Stimulated activated CD4-positive, alpha-beta T cell treated with anti-CD3 and anti-CD28 coated beads, Interleukin-15, amount 100 ng/mL, for 24 hours (primary cell): Measurements from ENCODE around the gene CHRNA9.
"Not testable (repeated sequence)": the region's sequence is repeated elsewhere in the genome, so short reads cannot be mapped to it uniquely, and the experiment has no call there.

ENCODE experiments used
- DNase-seq: peaks from one replicate; pipeline ENCODE4 v3.0.0-alpha.2; 2020

Gene CHRNA9, protein sequence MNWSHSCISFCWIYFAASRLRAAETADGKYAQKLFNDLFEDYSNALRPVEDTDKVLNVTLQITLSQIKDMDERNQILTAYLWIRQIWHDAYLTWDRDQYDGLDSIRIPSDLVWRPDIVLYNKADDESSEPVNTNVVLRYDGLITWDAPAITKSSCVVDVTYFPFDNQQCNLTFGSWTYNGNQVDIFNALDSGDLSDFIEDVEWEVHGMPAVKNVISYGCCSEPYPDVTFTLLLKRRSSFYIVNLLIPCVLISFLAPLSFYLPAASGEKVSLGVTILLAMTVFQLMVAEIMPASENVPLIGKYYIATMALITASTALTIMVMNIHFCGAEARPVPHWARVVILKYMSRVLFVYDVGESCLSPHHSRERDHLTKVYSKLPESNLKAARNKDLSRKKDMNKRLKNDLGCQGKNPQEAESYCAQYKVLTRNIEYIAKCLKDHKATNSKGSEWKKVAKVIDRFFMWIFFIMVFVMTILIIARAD

DNA sequence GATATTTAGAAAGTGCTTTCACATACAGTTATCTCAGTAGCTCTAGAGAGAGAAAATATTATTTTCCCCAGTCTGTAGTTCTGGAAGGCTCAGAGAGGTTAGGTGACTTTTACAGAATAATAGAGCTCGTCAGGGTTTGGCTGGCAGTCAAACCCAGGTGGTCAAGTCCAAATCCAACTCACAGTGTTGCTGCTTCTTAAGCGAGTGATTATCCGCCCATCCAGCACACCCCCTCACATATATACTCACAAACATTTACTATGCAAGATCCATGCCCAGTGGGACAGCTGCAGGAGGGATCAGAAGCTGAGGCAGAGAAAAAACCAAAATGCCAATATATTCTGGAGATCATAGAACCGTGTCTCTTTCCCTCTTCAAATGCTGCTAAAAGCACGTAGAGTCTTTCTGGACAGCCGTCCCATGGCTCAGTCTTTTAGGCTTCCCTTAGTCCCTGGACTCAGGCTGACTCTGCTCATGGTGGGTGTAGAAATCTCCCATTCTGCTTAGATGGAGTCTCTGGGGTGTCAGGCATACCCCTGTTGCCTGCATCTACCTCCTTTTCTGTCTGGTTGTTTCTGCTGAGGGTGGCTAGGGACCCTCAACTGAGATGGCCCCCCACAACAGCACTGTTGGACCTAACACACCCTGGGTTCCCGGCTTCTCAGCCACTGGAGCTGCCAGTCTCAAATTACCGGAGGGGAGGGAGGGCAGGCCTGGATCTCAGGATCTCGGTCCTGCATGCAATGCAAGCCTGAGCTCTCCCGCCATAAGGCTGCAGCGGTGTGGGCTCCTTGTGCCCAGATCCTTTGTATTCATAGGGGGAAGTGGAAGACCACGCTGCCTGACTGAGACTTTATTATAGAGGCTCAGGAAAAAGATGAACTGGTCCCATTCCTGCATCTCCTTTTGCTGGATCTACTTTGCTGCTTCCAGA is at the start of gene CHRNA9:
Gene CHRNA9 (plus strand): TSS at position 743 of the 934 bp plus-strand sequence. CDS start 135 bp downstream, at position 878.
- no peak for DNase-seq

DNA sequence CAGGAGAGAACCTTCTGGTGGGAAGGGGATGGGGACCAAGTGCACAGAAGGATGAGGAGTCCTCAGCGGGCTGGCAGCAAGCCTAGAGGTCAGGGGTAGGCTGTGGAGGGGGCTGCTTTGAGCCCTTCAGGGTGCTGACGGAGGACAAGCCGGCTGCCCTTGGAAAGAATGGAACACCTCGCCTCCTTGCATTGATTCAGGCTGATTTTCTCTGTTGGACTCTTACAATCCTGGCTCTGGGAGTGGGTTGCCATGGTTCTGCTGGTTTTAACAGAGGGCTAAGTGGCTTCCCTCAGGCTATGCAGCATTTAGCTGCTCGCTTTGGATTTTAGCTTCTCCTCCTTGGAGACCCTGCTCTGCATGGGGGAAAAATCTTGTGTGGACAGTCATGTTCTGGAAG is 49.4 kb upstream of the CHRNA9 start:
- DNase-seq = no peak

DNA sequence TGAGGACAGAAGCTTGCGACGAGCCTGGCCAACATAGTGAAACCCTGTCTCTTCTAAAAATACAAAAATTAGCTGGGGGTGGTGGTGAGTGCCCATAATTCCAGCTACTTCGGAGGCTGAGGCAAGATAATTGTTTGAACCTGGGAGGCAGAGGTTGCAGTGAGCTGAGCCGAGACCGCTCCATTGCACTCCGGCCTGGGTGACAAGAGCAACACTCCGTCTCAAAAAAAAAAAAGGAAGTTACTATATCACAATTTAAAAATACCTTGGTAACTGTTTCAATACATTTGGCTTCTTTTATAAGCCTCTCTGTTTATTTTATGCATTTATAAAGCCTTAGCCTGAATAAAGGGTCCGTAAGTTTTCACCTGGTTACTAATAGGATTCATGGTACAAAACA is 46.6 kb upstream of the CHRNA9 start:
- DNase-seq = no peak

DNA sequence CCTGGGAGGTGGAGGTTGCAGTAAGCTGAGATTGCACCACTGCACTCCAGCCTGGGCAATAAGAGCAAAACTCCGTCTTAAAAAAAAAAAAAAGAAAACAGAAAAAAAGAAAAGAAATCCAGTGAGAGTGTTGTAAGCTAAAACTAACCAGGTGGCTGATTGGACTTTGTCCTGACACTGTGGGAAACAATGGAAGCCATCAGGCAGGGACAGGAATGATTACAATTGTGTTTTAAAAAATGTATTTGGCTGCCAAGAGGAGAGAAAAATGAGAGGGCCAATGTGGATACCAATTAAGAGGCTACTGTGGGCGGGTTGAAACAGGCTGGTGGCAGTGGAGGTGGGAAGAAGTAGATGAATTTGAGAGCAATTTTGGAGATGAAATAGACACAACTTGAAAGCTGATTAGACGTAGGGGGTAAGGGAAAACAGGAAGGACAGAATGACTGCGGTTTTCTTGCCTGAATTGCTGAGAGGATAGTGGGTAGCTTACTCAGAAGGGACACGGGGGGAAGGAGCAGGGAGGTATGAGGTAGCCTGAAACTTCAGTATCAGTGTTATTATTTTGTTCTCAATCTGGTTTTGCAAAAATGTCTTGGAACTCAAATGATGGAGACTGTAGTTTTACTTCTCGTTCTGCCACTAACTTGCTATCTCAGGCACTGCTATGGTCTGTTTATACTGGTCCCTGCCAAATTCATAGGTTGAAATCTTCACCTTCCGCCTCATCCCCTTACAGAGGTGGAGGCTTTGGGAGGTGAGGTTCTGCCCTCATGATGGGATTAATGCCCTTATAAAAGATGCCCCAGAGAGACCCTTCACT is 45.6 kb upstream of the CHRNA9 start:
- DNase-seq = peak; percentile 54

DNA sequence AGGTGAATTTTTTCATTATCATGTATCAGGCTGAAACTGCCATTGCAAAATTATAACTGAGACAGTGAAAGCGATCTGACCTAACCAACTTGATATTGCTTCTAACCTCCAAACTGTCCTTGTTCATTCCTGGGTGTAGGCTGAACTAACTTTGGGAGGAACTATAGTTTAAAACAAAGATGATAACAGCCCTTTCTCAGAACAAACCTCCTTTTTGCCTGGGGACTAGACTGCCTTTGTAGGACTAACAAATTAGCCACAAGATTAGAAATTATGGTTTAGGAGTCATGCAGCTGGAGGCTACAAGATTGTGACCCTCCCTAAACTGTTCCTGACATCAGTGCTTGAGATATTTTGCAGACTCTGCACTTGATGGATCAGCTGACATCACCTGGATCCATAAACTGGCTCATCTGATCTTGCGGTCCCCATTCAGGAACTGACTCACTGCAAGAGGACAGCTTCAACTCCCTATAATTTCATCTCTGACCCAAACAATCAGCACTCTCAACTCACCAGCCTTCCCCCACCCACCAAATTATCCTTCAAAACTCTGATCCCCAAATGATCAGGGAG is 44.4 kb upstream of the CHRNA9 start:
- DNase-seq = not testable (repeated sequence)

DNA sequence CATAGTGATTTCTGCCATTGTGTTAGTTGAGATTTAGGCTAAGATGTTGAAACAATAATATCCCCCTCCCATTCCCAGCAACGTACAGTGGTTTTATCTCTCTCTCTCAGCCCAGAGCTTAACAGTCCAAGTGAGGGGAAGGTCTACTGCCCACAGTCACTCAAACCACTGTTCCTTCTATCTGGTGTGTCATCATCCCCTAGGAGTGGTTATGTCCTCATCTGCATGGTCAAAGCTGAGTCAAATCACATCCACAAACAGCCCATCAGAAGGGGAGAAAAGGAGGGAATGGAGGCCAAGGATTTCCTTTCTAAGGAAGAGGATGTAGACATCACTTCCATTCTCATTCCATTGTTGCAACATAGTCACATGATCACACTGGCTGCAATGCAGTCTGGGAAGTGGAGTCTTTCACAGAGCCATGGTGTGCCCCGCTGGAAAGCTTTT is 42.8 kb upstream of the CHRNA9 start:
- no peak for DNase-seq

DNA sequence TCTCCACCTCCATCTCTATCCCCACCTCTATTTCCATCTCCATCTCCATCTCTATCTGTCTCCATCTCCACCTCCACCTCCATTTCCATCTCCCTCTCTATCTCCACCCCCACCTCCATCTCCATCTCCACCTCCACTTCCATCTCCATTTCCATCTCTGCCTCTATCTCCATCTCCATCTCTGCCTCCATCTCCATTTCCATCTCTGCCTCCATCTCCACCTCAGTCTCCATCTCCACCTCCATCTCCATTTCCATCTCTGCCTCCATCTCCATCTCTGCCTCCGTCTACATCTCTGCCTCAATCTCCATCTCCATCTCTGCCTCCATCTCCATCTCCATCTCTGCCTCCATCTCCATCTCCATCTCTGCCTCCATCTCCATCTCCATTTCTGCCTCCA is 40.8 kb upstream of the CHRNA9 start:
- DNase-seq = no peak

DNA sequence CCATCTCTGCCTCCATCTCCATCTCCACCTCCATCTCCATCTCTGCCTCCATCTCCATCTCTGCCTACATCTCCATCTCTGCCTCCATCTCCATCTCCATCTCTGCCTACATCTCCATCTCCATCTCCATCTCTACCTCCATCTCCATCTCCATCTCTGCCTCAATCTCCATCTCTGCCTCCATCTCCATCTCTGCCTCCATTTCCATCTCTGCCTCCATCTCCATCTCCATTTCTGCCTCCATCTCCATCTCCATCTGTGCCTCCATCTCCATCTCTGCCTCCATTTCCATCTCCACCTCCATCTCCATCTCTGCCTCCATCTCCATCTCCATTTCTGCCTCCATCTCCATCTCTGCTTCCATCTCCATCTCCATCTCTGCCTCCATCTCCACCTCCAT is 40.1 kb upstream of the CHRNA9 start:
- not testable (repeated sequence) for DNase-seq

DNA sequence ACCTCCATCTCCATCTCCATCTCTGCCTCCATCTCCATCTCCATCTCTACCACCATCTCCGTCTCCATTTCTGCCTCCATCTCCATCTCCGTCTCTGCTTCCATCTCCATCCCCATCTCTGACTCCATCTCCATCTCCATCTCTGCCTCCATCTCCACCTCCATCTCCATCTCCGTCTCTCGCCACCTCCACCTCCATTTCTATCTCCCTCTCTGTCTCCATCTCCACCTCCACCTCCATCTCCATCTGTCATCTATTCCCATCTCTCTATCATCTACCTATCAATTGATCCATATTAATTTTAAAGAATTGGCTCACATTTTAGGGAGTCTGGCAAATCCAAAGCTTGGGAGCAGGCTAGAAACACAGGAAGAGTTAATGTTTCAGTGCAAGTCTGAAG is 39.6 kb upstream of the CHRNA9 start:
- DNase-seq = no peak

DNA sequence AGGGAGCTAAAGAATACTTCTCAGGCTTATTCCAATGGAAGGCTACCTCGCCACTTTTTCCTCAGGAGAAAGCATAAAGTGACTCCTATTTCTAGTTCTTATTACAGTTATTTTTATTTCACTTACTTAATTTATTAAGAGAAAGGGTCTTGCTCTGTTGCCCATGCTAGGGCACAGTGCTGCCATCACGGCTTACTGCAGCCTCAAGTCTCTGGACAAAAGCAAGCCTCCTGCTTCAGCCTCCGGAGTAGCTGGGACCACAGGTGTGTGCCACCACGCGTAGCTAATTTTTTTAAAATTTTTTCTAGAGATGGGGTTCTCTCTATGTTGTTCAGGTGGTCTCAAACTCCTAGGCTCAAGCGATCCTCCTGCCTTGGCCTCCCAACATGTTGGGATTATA is 36.0 kb upstream of the CHRNA9 start:
- no peak for DNase-seq

DNA sequence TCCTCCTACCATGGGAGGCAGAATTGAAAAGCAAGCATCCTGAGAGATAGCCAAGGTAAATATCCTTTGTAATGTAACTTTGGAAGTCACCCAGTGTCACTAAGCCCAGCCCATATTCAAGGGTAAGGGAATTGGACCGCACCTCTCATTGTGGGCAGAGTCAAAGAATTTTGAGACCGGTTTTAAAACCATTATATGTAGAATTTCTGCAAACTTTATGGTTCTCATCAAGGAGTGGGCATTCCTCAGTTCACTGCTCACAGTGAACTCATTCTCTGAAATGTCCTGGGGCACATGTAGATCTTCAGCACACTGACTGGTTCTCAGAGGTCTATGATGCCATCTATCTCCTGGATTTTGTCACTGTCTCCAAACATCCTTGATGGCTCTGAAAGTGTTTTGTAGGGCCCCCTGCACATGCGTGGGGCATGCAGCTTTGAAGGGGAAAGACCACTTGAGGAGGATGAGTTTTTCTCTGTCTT is 35.3 kb upstream of the CHRNA9 start:
- no peak for DNase-seq

DNA sequence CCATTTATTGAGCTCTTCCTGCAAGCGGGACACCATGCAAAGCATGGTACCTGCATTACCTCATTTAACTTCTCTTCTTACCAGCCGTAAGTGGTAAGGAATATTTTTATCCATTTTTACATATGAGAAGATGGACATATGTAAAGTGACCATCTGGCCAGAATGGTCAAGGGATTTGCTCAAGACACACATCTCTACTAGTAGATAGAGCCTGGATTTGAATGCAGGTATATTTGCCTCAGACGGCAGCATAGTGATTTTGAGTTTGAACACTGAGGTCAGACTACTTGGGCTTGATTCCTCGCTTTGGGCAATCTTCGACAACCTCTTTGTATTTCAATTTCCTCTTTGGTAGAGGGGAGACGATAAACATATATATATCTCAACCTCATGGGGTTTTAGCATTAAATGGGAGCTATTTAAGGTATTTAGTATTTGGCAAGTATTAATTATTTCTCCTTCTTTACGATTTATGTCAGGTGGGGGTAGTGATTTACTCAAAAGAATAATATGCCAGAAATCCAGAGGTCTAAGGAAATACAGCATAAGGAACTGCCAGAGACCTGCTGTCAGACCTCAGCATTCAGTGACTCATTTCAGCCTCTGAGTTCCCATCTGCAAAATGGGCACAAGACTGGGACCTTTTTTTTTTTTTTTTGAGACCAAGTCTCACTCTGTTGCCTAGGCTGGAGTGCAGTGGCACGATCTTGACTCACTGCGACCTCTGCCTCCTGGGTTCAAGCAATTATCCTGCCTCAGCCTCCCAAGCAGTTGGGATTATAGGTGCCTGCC is 34.6 kb upstream of the CHRNA9 start:
- DNase-seq = no peak

DNA sequence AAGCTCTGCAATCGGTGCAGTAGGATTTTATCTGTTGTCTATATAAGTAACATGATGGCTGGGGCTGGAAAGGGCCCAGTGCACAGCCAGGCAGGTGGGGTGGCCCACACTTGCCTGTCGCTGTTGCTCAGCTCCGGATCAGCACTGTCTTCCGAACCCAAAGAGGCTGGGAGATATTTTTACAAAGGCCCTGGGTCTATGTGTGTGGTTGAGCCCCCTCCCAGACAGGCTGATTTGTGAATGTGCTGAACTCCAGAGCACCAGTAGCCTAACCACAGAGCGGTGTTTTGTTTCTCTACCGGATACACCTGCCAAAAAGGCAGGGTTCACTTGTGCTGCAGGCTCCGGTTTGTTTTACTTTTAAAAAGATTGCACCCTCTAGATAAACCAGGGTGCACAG is 33.5 kb upstream of the CHRNA9 start:
- DNase-seq = peak; percentile 46

DNA sequence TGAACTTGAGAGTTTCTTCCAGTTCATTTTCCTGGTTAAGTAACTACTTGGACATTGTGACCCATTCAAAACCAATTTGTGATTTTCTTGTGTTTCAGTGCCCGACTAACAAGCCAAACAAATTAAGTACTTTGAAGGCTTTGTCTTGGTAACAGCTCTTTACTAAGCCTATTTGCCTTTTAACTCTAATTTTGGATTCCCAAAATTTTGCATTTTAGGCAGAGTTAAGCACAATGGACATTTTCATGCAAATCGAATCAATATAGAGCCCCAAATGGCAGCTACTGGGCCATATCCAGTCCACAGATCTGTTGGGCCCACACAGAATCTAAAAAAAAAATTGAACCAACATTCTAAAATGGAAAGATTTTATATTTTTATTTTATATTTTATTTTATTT is 31.4 kb upstream of the CHRNA9 start:
- DNase-seq = no peak

DNA sequence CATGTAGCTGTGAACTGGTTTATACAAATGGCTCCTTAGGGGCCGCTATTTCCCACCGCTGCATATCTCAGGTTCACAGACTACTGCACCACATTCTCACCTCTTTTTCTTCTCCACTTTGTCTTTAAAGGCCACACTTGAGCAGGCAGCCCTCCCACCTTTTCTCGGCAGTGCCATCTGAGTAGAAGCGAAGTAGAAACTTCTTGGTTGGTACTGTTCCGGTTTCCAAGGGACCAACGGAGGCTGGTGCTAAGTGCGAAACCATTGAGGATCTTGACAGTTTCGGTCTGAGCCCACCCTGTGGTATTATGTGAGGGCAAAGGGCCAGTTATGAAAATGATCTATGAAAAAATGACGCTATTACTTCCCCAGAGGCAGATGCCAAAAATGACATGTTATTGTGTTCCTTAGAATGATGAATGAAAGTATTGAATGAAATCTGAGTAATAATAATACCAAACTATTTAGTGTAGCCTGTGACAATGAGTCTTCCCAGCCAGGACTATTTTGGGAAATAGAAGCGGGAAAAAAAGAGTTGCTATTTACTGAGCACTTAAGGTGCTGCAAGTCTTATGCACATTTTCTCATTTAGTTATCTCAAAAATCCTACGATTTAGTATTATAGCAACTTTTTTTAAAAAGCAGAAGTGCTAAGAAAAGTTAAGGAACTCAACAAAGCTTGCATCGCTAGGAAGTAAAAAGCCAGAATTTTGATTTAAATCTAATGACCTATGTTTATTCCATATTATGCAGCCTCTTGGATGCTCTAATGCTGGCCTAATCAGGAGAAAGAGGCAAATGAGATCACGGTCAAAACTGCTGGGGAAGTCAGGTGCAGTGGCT is 29.6 kb upstream of the CHRNA9 start:
- DNase-seq = peak; percentile 70

DNA sequence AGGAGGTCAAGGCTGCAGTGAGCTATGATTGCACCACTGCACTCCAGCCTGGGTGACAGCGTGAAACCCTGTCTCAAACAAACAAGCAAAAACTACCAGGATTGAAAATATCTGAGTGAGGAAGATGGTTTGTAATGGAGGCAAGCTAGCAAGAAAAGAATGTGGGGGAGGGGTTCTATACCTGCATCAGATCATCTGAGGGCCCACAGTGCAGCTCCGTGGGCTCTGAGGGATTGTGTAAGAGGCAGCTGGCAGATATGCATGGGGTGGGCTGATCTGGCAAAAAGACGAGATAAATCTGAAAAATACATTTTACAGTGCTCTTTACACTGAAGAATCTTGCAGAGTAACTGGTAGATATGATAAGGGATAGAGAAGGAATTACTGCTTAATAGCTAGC is 28.9 kb upstream of the CHRNA9 start:
- DNase-seq = no peak

DNA sequence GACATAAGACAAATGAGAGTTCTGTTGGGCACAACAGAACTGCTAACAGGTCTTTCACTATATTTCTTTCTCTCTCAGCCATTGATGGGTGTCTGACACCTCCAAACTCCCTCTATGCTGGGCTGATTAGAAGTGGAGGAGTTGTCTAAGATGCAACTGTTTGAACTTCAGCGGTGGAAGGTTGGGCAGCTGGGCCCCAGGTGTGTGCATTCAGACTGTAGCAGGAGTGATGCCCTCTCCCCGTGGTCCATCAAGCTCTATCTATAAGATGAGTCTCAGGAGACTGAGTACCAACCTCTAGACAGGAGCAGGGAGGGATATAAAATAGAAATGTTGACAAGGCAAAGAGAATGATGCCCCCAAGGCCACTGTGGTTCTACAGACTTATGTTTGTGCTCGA is 28.2 kb upstream of the CHRNA9 start:
- DNase-seq = no peak

DNA sequence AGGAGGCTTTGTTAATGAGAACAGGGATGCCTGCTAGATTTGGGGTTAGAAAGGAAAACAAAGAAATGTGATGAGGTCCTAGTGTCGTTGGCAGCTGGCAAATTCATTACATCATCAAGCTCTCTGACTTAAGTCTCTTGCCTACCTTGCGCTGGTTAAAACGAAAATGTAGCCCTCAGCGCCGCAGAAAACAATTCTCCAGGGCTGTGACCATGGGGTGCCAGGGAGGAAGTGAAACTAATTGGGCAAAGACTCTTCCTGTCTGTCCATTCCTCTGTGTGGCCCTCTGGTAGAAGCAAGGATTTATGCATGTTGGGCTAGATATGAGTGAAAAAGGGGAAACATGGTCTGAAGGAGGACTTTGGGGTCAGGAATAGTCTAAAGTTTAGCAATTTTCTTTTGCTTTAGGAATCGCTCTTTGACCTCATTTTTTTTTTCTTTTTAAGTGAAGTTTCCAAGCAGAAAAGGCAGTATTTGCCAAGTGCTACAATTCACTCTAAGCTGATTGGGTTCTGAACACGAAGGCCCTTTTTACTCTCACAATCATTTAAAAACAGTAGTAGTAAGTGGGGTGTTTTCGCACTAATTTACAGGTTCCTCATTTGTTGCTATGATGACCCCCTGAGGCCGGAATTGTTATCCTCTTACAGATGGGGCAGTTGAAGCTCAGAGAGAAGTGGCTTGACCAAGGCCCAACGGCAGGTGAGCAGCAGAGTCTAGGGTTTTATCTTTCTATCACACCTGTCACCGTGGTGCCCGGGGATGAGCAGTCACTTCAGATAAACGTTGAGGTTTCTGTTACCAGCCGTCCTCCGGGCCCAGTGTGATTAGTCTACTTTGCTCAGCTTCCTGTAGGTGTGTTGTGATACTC is 27.3 kb upstream of the CHRNA9 start:
- peak; percentile 74 for DNase-seq

DNA sequence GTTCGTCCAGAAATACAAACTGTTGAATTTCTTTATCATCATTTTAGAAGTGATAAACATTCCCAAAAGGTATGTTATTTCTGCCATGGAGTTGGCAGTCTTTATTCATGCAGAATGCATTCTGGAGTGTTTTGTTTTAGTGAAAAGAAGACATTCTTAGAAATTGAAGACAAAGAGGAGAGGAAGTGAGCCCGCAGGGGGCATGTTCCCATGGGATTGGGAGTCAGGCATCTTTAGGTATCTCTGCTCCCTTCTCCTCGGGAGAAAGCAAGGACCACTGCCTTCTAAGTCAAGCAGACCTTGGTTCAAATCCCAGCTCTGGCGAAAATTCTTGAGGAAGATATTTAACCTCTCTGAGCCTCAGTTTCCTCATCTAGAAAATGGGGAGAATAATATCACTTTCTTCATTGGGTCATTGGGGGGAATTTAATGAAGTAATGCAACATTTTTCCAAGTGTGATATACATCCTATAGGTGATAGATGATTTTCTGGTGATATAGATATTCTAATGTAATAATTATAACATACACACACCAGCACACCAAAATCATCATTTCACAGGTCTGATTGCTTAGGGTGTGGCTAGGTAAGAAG is 26.5 kb upstream of the CHRNA9 start:
- no peak for DNase-seq
